Caki2 (cell line): ENCODE results near the gene FAM89B. TPM values are rescaled to one million over a fixed set of nuclear protein-coding genes. Genes with fewer than 3 reads are reported as not detected.

ENCODE experiments used
- DNase-seq: peaks from one replicate; pipeline ENCODE4 v3.0.0-alpha.2; 2015; ENCODE audit warnings: low read depth
- in situ Hi-C: cut with HindIII; loops from 2 replicates; pipeline ENCODE4 v1.10.0; 2016; ENCODE audit warnings: low sequenced_read_pairs, low pct_unique_long_range_greater_than_20kb, mixed read lengths
- total RNA-seq: library from RNA; depleted of rRNA; stranded (reverse); fragments of >200 nt; shearing (Covaris generic); gene quantifications from 2 replicates; pipeline ENCODE4 v1.2.3, GENCODE V29; 2014; ENCODE audit warnings: low replicate concordance

The FAM89B gene
- total RNA-seq, 1 experiment from 2014 or later = 53.5 TPM

DNA sequence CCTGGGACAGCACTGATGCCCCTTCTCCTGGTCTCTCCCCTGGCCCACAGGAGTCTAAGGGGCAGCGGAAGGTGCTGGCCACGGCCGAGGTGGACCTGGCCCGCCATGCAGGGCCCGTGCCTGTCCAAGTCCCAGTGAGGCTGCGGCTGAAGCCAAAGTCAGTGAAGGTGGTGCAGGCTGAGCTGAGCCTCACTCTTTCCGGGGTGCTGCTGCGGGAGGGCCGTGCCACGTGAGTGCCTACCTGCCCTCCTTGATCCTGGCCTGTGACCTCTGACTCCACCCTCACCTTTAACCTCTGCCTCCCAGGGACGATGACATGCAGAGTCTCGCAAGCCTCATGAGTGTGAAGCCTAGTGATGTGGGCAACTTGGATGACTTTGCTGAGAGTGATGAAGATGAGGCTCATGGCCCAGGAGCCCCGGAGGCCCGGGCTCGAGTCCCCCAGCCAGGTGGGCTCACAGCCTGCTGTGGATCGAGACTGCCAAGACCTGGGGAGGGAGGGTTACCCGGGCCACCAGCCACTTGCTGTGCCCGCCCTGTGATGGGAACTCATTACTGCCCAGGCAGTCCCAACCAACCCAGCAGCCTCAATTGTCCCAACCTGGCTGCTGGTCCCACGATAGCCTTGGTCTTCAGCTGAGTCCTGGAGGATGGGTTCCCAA lies 7.8 kb downstream of the FAM89B start:
- DNase-seq = no peak

DNA sequence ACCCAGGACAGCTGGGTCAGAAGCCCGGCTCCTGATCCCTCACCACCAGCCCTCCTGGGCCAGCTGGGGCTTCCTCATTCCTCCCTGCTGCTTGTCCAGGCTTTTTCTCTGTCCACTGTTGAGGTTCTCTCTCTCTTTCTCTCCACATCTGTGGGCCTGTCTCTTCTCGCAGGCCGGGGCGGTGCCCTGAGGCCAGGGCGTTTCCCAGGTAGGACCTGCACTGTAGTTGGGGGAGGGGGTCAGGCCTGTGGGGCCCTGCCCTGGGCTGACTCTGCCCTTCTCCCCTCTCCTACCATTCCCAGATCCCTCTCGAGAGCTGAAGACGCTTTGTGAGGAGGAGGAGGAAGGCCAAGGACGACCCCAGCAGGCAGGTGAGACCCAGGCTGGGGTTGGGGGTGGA lies 8.4 kb downstream of the FAM89B start:
- in situ Hi-C loops = no loop called here
- no peak for DNase-seq

More for the DNA sequence above, 7.8 kb downstream of the FAM89B start:
- in situ Hi-C loops = no loop called here

DNA sequence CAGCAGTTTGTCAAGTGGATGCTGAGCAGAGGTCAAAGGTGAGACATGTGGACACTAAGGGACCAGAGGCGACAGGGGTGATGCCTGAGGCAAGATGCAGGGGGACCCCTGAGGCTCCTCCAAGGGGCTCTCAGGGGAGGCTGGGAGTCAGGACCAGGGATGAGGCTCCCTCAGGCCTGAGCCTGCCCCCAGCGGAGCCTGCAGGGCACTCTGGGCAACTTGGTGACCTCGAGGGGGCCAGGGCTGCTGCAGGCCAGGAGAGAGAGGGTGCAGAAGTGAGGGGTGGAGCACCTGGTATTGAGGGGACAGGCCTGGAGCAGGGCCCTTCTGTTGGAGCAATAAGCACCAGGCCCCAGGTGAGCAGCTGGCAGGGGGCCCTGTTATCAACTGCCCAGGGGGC lies 9.6 kb downstream of the FAM89B start:
- DNase-seq = no peak
- in situ Hi-C loops = no loop called here

DNA sequence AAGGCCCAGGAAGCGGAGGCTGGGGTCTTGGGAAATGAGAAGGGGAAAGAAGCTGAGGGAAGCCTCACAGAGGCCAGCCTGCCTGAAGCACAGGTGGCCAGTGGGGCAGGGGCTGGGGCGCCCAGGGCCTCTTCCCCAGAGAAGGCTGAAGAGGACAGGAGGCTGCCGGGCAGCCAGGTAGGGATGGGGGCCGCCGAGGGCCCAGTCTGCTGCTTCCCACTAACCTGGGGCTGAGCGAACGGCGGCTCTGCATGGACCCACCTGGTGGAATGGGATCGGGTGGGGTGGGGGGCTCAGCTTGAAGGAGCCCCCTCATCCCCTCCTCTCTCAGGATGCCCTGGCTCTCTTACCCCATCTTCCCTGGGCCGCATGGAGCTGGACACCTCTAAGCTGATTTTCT lies 11.3 kb downstream of the FAM89B start:
- no peak for DNase-seq
- in situ Hi-C loops = no loop called here

DNA sequence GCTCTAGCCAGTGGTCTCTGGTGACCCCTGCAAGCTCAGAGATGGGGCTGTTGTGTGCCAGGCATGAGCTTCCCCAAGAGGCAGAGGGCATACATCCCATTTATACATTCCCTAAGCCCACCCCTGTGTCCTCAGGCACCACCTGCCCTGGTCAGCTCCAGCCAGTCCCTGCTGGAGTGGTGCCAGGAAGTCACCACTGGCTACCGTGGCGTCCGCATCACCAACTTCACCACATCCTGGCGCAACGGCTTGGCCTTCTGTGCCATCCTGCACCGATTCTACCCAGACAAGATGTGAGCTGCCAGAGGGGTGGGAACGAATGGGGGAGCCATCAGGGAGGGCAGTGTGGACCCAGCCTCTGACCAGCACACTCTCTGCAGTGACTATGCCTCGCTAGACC lies 11.8 kb downstream of the FAM89B start:
- in situ Hi-C loops = no loop called here
- DNase-seq = no peak

DNA sequence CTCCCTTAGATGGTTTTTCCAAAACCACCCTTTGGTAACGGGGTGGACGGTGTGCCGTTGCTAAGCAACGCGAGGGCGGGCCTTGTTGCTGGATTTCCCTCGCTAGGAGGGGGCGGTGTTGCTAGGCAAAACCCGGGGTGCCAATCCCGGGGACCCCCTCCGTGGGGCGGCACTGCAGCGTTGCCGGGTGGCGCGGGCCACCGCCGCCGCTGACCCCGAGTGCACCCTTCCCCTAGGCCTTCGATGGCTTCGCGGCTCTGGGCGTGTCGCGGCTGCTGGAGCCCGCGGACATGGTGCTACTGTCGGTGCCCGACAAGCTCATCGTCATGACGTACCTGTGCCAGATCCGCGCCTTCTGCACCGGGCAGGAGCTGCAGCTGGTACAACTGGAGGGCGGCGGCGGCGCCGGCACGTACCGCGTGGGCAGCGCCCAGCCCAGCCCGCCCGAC lies 12.4 kb downstream of the FAM89B start:
- in situ Hi-C loops = no loop called here
- DNase-seq = no peak

DNA sequence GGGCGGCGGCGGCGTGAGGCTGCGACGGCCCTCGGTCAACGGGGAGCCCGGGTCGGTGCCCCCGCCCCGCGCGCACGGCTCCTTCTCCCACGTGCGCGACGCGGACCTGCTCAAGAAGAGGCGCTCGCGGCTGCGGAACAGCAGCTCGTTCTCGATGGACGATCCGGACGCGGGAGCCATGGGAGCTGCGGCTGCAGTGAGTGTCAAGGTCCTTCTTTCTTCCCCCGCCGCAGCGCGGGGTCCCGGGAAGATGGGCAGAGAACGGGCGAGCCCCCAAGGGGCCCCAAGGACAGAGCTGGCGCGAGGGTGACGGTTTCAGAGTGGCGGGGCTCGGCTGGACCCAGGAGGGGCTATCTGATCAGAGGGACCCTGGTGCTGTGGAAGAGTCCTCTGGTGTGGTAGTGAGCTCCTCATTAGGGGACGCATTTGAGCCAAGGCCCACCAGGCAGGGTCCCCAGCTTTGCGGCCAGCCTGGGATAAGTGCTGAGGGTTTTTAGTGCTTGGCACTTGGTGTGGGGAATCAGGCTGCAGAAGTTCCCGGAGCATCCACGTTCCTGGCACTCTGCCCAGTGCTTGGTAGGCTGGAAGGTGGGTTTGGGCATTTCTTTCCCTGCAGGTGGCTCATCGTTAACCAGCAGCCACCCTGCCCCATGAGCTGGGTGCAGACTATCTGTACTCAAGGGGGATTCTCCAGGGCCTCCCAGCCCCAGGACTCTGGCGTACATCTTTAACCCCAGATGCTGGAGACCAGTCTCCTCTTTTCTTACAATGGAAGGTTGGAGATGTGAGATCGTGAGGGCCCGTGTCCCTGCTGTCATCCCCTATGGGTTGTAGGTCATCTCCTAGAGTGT lies 13.3 kb downstream of the FAM89B start:
- DNase-seq = no peak
- in situ Hi-C loops = no loop called here

DNA sequence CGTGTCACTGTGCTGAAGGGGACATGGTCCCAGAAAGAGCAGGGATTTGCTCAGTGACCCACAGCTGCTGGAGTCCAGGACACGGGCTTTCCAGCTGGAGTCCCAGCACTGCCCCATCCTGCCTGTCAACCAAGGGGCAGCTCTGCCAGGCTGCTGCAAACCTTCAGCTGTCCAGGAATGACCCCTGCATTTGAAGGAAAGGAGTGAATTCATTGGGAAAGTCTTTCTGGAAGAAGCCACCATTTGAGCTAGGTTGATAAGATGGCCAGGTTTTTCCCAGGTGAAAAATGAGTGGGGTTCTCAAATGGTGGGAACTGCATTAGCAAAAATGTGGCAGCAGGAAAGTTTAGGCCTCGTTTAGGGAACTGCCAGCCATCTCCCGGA lies 13.9 kb downstream of the FAM89B start:
- DNase-seq = no peak
- in situ Hi-C loops = no loop called here

DNA sequence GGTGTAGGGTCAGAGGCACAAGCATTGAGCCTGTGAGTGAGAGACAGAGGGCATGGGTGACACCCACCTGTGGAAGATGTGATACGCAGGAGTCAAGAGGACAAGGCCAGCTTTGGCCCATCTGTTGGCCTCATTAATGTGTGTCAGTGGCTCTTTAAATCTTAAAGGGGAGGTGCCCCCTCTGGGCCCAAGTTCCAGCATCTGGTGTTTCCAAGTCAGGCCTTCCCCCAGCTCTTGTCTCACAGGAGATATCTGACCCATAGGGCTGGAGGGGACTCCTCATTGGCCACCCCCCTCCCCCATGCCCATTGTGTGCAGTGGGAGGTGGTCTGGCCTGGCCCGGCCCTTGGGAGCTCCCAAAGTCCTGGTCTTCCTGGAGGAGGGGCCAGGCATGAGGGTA lies 14.3 kb downstream of the FAM89B start:
- DNase-seq = no peak
- in situ Hi-C loops = no loop called here

DNA sequence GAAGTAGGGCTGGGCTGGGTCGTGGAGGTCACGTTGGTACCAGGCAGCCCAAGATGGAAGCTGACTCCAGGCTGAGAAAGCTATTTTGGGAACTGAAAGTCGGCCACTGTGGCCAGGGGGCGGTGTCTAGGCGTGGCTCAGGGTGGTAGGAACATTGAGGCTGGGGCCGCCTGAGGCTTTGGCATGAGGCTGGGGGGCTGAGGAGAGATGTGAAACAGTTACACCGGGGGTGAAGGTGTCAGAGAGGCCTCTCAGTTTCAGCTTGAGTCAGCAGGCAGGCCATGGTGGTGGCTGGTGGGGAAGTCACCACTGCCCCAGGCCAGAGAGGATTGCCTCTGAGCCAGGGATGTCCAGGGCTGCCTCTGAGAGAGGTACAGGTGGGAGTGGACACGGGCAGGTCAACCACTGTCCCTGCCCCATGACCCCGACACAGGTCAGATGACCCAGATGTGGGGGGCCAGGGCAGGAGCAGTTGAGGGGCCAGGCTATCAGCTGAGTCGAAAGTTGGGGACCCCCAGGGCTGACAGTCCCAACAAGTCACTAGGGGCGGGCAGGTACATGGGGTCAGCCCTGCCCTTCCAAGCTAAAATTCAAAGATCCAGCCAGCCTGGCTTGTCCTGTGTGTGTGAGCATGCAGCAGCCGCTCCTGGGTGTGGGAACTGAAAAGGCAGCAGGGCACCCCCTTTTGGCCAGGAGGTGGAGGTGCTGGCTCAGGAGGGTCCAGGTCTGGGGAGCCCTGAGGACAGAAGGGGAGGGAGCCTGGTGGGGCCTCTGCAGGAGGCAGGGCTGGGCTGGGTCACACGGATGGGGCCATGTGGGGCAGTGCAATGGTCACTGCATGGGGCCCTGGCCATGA lies 16.1 kb downstream of the FAM89B start:
- in situ Hi-C loops = no loop called here
- no peak for DNase-seq

DNA sequence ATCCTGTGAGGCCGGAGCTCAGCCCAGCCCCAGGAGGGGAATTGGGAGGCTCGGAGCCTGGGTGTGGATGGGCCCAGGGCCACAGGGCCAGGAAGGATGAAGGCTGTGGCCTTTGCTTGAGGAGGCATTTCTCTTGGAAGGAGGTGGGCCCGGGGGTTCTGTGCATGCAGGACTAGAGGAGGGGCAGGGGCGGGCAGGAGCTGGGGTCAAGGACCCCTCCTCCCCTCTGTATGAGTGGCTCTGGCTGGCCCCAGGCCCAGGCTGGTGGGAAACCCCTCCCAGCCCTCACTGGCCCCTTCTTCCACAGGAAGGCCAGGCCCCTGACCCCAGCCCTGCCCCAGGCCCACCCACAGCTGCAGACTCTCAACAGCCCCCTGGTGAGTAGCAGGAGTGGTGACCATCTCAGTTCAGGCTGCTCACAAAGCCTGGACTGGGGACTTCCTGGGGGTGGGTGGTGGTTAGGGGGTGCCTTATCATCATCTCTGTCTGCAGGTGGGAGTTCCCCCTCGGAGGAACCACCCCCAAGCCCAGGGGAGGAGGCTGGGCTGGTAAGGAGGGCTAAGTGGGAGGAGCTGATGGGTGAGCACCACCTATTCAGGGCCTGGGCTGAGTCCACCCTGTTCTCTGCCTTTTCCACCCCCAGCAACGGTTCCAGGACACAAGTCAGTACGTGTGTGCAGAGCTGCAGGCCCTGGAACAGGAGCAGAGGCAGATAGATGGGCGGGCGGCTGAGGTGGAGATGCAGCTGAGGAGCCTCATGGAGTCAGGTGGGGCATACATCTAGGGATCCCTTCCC lies 17.3 kb downstream of the FAM89B start:
- no peak for DNase-seq
- in situ Hi-C loops = no loop called here

DNA sequence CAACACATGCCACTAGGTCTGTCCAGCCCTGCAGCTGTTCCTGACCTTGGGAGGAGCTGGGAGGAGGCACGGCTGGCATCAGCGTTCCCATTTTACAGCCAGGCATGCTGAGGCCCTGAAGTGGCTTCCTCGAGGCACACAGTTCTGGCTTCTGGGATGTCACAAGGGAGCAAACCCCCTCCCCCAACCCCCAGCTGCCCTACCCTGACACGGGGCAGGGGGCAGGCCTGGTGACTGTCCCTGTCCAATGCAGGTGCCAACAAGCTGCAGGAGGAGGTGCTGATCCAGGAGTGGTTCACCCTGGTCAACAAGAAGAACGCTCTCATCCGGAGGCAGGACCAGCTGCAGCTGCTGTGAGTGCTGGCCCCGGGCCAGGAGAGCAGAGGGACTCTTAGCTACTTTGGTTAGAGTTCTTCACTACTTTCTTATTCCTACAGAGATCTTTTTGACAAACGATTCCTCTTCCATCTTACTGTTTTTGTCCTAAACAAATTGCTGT lies 18.0 kb downstream of the FAM89B start:
- in situ Hi-C loops = no loop called here
- no peak for DNase-seq

DNA sequence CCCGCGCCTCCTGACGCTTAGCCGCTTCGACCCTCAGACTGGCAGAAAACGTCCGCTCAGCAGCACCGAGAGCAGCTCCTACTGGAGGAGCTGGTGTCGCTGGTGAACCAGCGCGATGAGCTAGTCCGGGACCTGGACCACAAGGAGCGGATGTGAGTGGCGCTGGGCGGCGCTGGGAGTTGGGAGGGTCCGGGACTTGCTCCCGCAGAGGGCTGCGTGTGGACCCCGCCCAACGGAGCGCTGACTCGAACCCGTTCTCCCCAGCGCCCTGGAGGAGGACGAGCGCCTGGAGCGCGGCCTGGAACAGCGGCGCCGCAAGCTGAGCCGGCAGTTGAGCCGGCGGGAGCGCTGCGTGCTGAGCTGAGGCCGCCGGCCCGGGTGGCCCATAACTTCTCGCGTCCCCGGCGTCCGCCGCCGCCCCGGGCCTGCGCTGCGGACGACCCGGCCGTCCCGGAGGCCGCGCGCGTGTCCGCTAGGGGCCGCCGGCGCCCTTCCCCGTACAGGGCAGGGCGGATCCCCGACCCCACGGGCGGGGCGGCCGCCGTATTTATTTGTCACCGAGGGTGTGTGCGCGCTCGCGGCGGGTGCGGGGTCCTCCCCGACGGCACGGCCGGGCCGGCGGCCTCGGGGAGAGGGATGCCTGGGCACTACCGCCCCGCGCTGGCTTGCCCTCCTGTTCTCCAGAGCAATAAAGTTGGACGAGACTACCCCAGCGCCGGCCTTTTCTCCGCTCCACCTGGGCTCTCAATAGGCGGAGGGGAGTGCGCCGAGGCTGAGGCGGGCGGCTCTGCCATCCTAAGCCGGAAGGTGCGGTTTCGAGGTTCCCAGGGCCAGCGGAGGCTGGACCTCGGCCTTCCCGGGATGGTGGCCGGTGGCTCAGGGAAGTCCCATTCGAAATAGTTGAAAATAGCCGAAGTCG lies 19.9 kb downstream of the FAM89B start:
- in situ Hi-C loops = no loop called here
- no peak for DNase-seq

DNA sequence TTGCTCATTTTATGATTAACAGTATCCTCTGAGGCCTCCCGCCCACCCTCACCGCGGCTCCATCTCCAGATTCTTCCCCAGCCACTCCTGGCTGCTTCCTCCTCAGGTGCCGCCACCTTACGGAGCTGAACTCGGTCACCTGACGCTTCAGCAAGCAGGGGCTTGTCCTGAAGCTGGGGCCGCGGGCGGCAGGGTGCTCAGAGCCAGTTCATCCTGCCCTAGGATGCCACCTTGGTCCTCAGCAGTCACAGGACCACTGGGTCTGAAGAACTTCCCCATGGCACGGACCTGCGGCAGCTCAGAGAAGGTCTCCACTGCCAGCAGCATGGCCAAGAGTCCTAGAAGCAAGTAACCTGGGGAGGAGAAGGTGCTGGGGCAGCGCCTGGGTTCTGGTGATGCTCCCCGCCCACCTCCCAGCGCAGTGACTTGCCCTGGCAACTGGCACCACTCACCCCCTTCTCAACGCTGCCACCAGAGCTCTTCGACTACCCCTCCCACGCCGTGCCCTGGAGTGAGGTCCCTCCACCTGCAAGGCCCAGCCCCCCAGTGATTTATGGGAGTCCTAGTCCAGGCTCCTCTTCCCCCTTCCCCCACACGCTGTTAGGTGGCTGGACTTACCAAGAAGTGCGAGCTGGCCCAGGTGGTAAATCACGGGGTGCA lies 20.6 kb downstream of the FAM89B start:
- in situ Hi-C loops = no loop called here

DNA sequence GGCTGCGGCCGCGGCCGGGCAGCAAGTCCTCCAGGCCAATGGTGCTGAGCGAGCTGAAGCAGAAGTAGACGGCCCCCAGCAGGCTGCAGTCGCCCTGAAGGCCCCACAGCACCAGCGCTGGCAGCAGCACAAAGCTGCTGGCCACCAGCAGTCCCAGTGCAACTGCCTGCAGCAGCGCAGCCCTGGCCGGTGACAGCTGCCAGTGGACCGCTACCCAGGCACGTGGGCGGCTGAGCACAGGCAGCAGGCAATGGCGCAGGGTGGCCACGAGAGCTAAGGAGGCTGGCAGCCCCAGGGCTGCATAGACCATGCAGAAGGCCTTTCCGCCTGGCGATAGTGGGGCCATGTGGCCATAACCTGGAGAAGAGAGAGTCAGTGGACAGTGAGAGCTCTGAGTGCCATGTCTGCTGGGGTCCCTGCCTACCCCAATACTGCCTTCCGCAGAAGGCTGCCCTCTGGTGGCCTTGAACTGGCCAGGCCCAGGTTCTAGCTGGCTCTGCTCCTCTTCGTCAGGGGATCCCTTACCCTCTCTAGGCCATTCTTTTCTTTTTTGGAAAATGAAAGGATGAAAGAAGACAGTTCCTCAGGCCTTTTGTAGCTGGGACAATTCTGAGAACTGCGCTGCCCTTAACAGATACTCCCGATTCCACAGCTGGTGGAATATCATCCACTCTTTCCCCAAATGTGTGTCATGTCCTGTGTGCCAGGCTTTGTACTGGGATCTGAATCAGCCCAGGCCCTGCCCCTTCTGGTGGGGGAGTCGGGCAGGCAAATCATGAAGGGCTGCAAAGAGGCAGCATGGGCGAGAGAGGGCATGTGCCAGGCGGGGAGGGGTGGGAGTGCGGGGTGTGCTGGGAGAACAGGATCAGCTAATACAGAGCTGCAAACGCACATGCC lies 21.4 kb downstream of the FAM89B start:
- in situ Hi-C loops = no loop called here
- DNase-seq = no peak

More for the DNA sequence above, 20.6 kb downstream of the FAM89B start:
- no peak for DNase-seq

DNA sequence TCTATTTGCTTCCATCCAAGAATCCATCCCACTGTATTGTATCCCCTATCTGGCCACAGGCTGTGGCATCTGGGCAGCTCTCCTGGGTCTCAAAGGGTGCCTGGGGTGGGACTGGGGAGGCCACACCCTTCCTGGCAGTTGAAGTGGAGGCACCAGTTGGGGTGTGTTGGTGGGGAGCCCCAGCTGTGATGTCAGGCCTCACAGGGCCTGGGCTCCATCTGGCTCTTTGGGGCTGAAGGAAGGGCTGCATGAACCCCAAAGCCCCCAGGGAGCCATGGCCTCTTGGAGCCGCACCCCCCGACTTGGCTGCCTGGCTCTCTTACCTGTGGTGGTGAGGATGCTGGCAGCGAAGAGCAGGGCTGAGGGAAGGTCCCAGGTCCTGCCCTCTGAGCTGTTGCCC lies 22.8 kb downstream of the FAM89B start:
- in situ Hi-C loops = no loop called here

More for the DNA sequence above, 22.8 kb downstream of the FAM89B start:
- DNase-seq = no peak
